HCT116 (cell line): Measurements from ENCODE around the gene TRRAP. TPM values are rescaled to one million over a fixed set of nuclear protein-coding genes. Genes with fewer than 3 reads are reported as not detected.

Experiments used
- ATAC-seq: fragments of 200-7000 bp; cut with Tn5 transposase; 2 replicates; pipeline ENCODE4 v1.9.1; 2020; ENCODE audit warnings: mild to moderate bottlenecking, moderate library complexity
- BruUV-seq: library from RNA; stranded (reverse); fragments of 400-500 nt; replicated peaks from 2 replicates; lab custom pipeline; 2021; lab: Mats Ljungman, UMichigan
- CTCF ChIA-PET: fragments of 300-600 bp; sonication (Branson Sonifier 250); formaldehyde crosslinking; loops from one replicate; lab custom pipeline; 2021; ENCODE audit warnings: antibody characterized with exemption; lab: Charles Lee
- POLR2A ChIA-PET: fragments of 300-600, 350-600 bp; sonication (Branson Sonifier 250); formaldehyde crosslinking; loops from one replicate; lab custom pipeline; 2021; ENCODE audit warnings: antibody characterized with exemption; lab: Charles Lee
- RAD21 ChIA-PET, 2 experiments: fragments of 300-600 bp; sonication (Branson Sonifier 250); formaldehyde crosslinking; loops; one replicate each; lab custom pipeline; 2023; ENCODE audit warnings: low total read pairs in 2 of 2; ENCODE audit not compliant: uncharacterized antibody in 2 of 2, unreplicated experiment in 2 of 2, low non-redundant PET in 1 of 2; lab: Charles Lee
- DNase-seq: peaks from one replicate; pipeline ENCODE4 v3.0.0-alpha.2; 2010; ENCODE audit warnings: low read depth, low spot score
- H2AFZ ChIP-seq: fragments of 200-600 bp; shearing (Covaris generic), sonication (generic); 2 replicates; pipeline ENCODE4 v1.6.1; 2017; ENCODE audit warnings: low read depth, mixed run types, mixed read lengths, antibody characterized with exemption, low read length; ENCODE audit not compliant: poor library complexity, severe bottlenecking
- H3K27ac ChIP-seq: 2 replicates; pipeline ENCODE4 v1.5.1; 2012; ENCODE audit warnings: low read depth, low read length
- H3K27me3 ChIP-seq: fragments of 200-600 bp; sonication (generic); 2 replicates; pipeline ENCODE4 v1.6.1; 2016; ENCODE audit warnings: mixed run types, low read length, mixed read lengths; ENCODE audit not compliant: insufficient read depth
- H3K36me3 ChIP-seq, 2 experiments: fragments of 200-500 bp in 1 of 2; fragments of 200-600 bp in 1 of 2; sonication (Bioruptor generic) in 1 of 2; sonication (generic) in 1 of 2; 2 replicates each; pipeline versions ENCODE4 v1.5.1 to v1.6.1; 2014 to 2016; ENCODE audit warnings: low read length in 2 of 2, inconsistent platforms in 1 of 2, mixed read lengths in 1 of 2, mixed run types in 1 of 2; ENCODE audit not compliant: insufficient read depth in 2 of 2, control insufficient read depth in 1 of 2
- H3K4me1 ChIP-seq, 2 experiments: fragments of 200-600 bp in 1 of 2; sonication (generic) in 1 of 2; 2 replicates each; pipeline versions ENCODE4 v1.5.1 to v1.6.1; 2012 to 2017; ENCODE audit warnings: low read length in 2 of 2, inconsistent platforms in 1 of 2, mild to moderate bottlenecking in 1 of 2, mixed read lengths in 1 of 2, mixed run types in 1 of 2, moderate library complexity in 1 of 2; ENCODE audit not compliant: insufficient read depth in 2 of 2, control insufficient read depth in 1 of 2
- H3K4me2 ChIP-seq: fragments of 200-600 bp; sonication (generic); 2 replicates; pipeline ENCODE4 v1.6.1; 2017; ENCODE audit warnings: mixed run types, low read length, mixed read lengths
- H3K4me3 ChIP-seq, 2 experiments: fragments of 200-600 bp in 1 of 2; sonication (generic) in 1 of 2; replicated peaks in 1 of 2; 2 replicates each; pipeline ENCODE4 v1.5.1; 2011 to 2016; ENCODE audit warnings: low read length in 2 of 2, control low read depth in 1 of 2, low read depth in 1 of 2, mild to moderate bottlenecking in 1 of 2, mixed read lengths in 1 of 2, mixed run types in 1 of 2
- H3K79me2 ChIP-seq: fragments of 200-600 bp; sonication (generic); 2 replicates; pipeline ENCODE4 v1.6.1; 2017; ENCODE audit warnings: mild to moderate bottlenecking, mixed run types, low read length, moderate library complexity, mixed read lengths; ENCODE audit not compliant: insufficient read depth
- H3K9ac ChIP-seq: fragments of 200-600 bp; sonication (generic); 2 replicates; pipeline ENCODE4 v1.6.1; 2016; ENCODE audit warnings: low read length, mixed read lengths
- H3K9me2 ChIP-seq: fragments of 200-600 bp; sonication (generic), shearing (Covaris generic); 2 replicates; pipeline ENCODE4 v1.6.1; 2017; ENCODE audit warnings: mixed run types, mild to moderate bottlenecking, moderate library complexity; ENCODE audit not compliant: insufficient read depth
- H3K9me3 ChIP-seq, 2 experiments: fragments of 200-500 bp in 1 of 2; fragments of 200-600 bp in 1 of 2; sonication (Bioruptor generic) in 1 of 2; sonication (generic) in 1 of 2; 2 replicates each; pipeline ENCODE4 v1.6.1; 2014 to 2017; ENCODE audit warnings: low read length in 2 of 2, mixed read lengths in 2 of 2, inconsistent platforms in 1 of 2, low read depth in 1 of 2, mild to moderate bottlenecking in 1 of 2, mixed run types in 1 of 2, moderate library complexity in 1 of 2; ENCODE audit not compliant: control insufficient read depth in 1 of 2, insufficient read depth in 1 of 2
- H4K20me1 ChIP-seq: fragments of 200-600 bp; sonication (generic), shearing (Covaris generic); 2 replicates; pipeline ENCODE4 v1.6.1; 2017; ENCODE audit warnings: mixed run types, mild to moderate bottlenecking, moderate library complexity; ENCODE audit not compliant: insufficient read depth
- CBX3 ChIP-seq: IDR thresholded peaks from 2 replicates; pipeline ENCODE4 v1.6.1; 2012; ENCODE audit warnings: low read depth
- CEBPB ChIP-seq: IDR thresholded peaks from 2 replicates; pipeline ENCODE4 v1.6.1; 2012; ENCODE audit warnings: low read depth
- EGR1 ChIP-seq: IDR thresholded peaks from 2 replicates; pipeline ENCODE4 v1.6.1; 2012; ENCODE audit warnings: low read depth
- ELF1 ChIP-seq: IDR thresholded peaks from 2 replicates; pipeline ENCODE4 v1.6.1; 2012; ENCODE audit warnings: low read depth, borderline replicate concordance
- EZH2 ChIP-seq: fragments of 200-600 bp; sonication (generic); IDR thresholded peaks from 2 replicates; pipeline ENCODE4 v1.6.1; 2017; ENCODE audit warnings: antibody characterized with exemption, mixed run types
- EZH2phosphoT487 ChIP-seq: fragments of 200-600 bp; IDR thresholded peaks from 2 replicates; pipeline ENCODE4 v1.6.1; 2018; ENCODE audit warnings: antibody characterized with exemption, borderline replicate concordance
- FOSL1 ChIP-seq: IDR thresholded peaks from 2 replicates; pipeline ENCODE4 v1.6.1; 2012; ENCODE audit warnings: low read depth
- MAX ChIP-seq: IDR thresholded peaks from 2 replicates; pipeline ENCODE4 v1.6.1; 2012
- POLR2AphosphoS5 ChIP-seq: IDR thresholded peaks from 2 replicates; pipeline ENCODE4 v1.6.1; 2011; ENCODE audit warnings: mild to moderate bottlenecking, low read depth, low read length, moderate library complexity
- SIN3A ChIP-seq: IDR thresholded peaks from 2 replicates; pipeline ENCODE4 v1.6.1; 2012; ENCODE audit warnings: low read depth
- SP1 ChIP-seq: IDR thresholded peaks from 2 replicates; pipeline ENCODE4 v1.6.1; 2012; ENCODE audit warnings: low read depth
- SRF ChIP-seq: IDR thresholded peaks from 2 replicates; pipeline ENCODE4 v1.6.1; 2012; ENCODE audit warnings: low read depth
- TCF7L2 ChIP-seq: IDR thresholded peaks from 2 replicates; pipeline ENCODE4 v1.7.0; 2011; ENCODE audit warnings: borderline replicate concordance, inconsistent platforms; ENCODE audit not compliant: insufficient read depth, insufficient read length; ENCODE audit errors: extremely low read depth
- YY1 ChIP-seq: IDR thresholded peaks from 2 replicates; pipeline ENCODE4 v1.6.1; 2011; ENCODE audit warnings: low read length, low read depth, moderate library complexity, mild to moderate bottlenecking; ENCODE audit not compliant: insufficient replicate concordance; ENCODE audit errors: extremely low read depth
- ZFX ChIP-seq: fragments of 450-650 bp; IDR thresholded peaks from 2 replicates; pipeline ENCODE4 v1.6.1; 2017
- ZNF274 ChIP-seq: fragments of 200-500 bp; sonication (Bioruptor generic); IDR thresholded peaks from 2 replicates; pipeline ENCODE4 v1.6.1; 2014; ENCODE audit warnings: mild to moderate bottlenecking, low read depth, low read length, inconsistent platforms
- intact Hi-C: fragments of 100-400 bp; cut with micrococcal nuclease; formaldehyde crosslinking; loops from 2 replicates; pipeline ENCODE4 v1.10.0; 2022
- total RNA-seq: library from RNA; stranded (reverse); gene quantifications from one replicate; pipeline ENCODE4 v1.2.1, GENCODE V29; 2021; ENCODE audit not compliant: unreplicated experiment
- TF ChIP-seq, protein P1 (sequence below): IDR thresholded peaks from 2 replicates; pipeline ENCODE4 v1.6.1; 2012
- TF ChIP-seq, protein P2 (sequence below), 3 experiments: fragments of 200-600 bp in 1 of 3; sonication (generic) in 1 of 3; IDR thresholded peaks in 2 of 3; conservative IDR thresholded peaks in 1 of 3; 2 replicates each; pipeline ENCODE4 v1.5.1; 2012 to 2017; ENCODE audit warnings: low read depth in 2 of 3, low read length in 2 of 3, antibody characterized with exemption in 1 of 3, borderline replicate concordance in 1 of 3, control low read depth in 1 of 3, mild to moderate bottlenecking in 1 of 3, mixed read lengths in 1 of 3, mixed run types in 1 of 3, moderate library complexity in 1 of 3; ENCODE audit not compliant: insufficient read depth in 1 of 3

Gene TRRAP
- total RNA-seq, 1 experiment from 2014 or later: 44.5 TPM

GRCh38 chr7:98988641-98989040 lies 110.3 kb downstream of the TRRAP start:
- POLR2A ChIA-PET: no interaction called here

GRCh38 chr7:98990356-98990755 lies 112.0 kb downstream of the TRRAP start:
- CTCF ChIA-PET: no interaction called here
- TF ChIP-seq YY1: no peak
- no peak for TF ChIP-seq EZH2phosphoT487
- TF ChIP-seq EGR1: no peak
- TF ChIP-seq, protein P1, sequence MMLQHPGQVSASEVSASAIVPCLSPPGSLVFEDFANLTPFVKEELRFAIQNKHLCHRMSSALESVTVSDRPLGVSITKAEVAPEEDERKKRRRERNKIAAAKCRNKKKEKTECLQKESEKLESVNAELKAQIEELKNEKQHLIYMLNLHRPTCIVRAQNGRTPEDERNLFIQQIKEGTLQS: no peak
- TF ChIP-seq EZH2: no peak
- no peak for TF ChIP-seq TCF7L2
- no peak for TF ChIP-seq SIN3A
- TF ChIP-seq SP1: no peak
- no peak for TF ChIP-seq SRF
- TF ChIP-seq, protein P2, sequence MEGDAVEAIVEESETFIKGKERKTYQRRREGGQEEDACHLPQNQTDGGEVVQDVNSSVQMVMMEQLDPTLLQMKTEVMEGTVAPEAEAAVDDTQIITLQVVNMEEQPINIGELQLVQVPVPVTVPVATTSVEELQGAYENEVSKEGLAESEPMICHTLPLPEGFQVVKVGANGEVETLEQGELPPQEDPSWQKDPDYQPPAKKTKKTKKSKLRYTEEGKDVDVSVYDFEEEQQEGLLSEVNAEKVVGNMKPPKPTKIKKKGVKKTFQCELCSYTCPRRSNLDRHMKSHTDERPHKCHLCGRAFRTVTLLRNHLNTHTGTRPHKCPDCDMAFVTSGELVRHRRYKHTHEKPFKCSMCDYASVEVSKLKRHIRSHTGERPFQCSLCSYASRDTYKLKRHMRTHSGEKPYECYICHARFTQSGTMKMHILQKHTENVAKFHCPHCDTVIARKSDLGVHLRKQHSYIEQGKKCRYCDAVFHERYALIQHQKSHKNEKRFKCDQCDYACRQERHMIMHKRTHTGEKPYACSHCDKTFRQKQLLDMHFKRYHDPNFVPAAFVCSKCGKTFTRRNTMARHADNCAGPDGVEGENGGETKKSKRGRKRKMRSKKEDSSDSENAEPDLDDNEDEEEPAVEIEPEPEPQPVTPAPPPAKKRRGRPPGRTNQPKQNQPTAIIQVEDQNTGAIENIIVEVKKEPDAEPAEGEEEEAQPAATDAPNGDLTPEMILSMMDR (IDR thresholded peaks at IDR 0.05 in 2 of 3, conservative IDR thresholded peaks at IDR 0.05 in 1 of 3; ENCODE audit: borderline replicate concordance in 1 of 3, insufficient read depth in 1 of 3, low read depth in 2 of 3, low read length in 2 of 3): no peak

More at GRCh38 chr7:98988641-98989040, 110.3 kb downstream of the TRRAP start:
- Histone ChIP-seq H3K27ac (no peak overlapping the region), H3K9me3 (no peaks in the 10 kb centered on the region), H2AFZ (no peak overlapping the region), H3K4me3 (no peak overlapping the region), H3K9me2 (no peaks in the 10 kb centered on the region), H3K36me3 (peaks cover 52 to 70% of the 10 kb centered on the region in 2 experiments), H3K4me2 (no peak overlapping the region), H3K27me3 (no peaks in the 10 kb centered on the region), H3K79me2 (peaks cover 7% of the 10 kb centered on the region; the same call in 1 of the 2 replicates), H3K9ac (no peak overlapping the region), H3K4me1 (no peaks in the 10 kb centered on the region), H4K20me1 (no peaks in the 10 kb centered on the region)
- no TSS peak for BruUV-seq
- RAD21 ChIA-PET: no interaction called here
- intact Hi-C loops: no loop called here
- no peak for TF ChIP-seq TCF7L2
- TF ChIP-seq ELF1: no peak
- TF ChIP-seq YY1: no peak
- TF ChIP-seq CEBPB: no peak
- TF ChIP-seq, protein P1: no peak
- TF ChIP-seq EZH2: no peak
- TF ChIP-seq ZFX: no peak
- TF ChIP-seq POLR2AphosphoS5: no peak
- no peak for TF ChIP-seq MAX
- no peak for TF ChIP-seq CBX3
- no peak for TF ChIP-seq EZH2phosphoT487
- no peak for TF ChIP-seq EGR1
- TF ChIP-seq FOSL1: no peak
- no peak for TF ChIP-seq ZNF274
- no peak for TF ChIP-seq SP1
- DNase-seq (no peak), ATAC-seq (no peak)
- CTCF ChIA-PET: no interaction called here

More at GRCh38 chr7:98990356-98990755, 112.0 kb downstream of the TRRAP start:
- H3K79me2 ChIP-seq: peaks cover 6% of the 10 kb centered on the region; the same call in 1 of the 2 replicates
- RAD21 ChIA-PET: no interaction called here
- DNase-seq (no peak), ATAC-seq (no peak)
- no peaks in the 10 kb centered on the region for H3K9me2 ChIP-seq
- H3K4me2 ChIP-seq: no peak overlapping the region
- no peak overlapping the region for H3K4me3 ChIP-seq
- POLR2A ChIA-PET: no interaction called here
- no peak overlapping the region for H3K9ac ChIP-seq
- no peak overlapping the region for H3K27ac ChIP-seq
- H4K20me1 ChIP-seq: no peaks in the 10 kb centered on the region
- intact Hi-C loops: no loop called here
- no peaks in the 10 kb centered on the region for H3K4me1 ChIP-seq
- no TSS peak for BruUV-seq
- H3K36me3 ChIP-seq: peaks cover 43 to 70% of the 10 kb centered on the region in 2 experiments
- H3K9me3 ChIP-seq: no peaks in the 10 kb centered on the region
- no peaks in the 10 kb centered on the region for H3K27me3 ChIP-seq
- H2AFZ ChIP-seq: no peak overlapping the region
